IMR-90 (cell line): Measurements from ENCODE around the gene ASTE1. TPM values are rescaled to one million over a fixed set of nuclear protein-coding genes. Genes with fewer than 3 reads are reported as not detected.

Experiments
- ATAC-seq: fragments of 200-7000 bp; cut with Tn5 transposase; 2 replicates; pipeline ENCODE4 v1.9.1; 2020; ENCODE audit warnings: low read depth, mild to moderate bottlenecking, moderate library complexity
- BruUV-seq: library from RNA; stranded (reverse); fragments of 400-500 nt; replicated peaks from 2 replicates; lab custom pipeline; 2021; lab: Mats Ljungman, UMichigan
- CTCF ChIA-PET: fragments of 300-600 bp; formaldehyde crosslinking; extraction: SDS; loops from one replicate; lab custom pipeline; 2021; ENCODE audit warnings: antibody characterized with exemption; lab: Yijun Ruan, JAX
- POLR2A ChIA-PET: fragments of 300-600 bp; sonication (Branson Sonifier 250); formaldehyde crosslinking; loops from one replicate; lab custom pipeline; 2022; ENCODE audit warnings: antibody characterized with exemption; ENCODE audit not compliant: unreplicated experiment; lab: Charles Lee
- DNase-seq: peaks from one replicate; pipeline ENCODE4 v3.0.0; 2013
- H2AFZ ChIP-seq: replicated peaks from 2 replicates; pipeline ENCODE3; 2013; ENCODE audit warnings: low read length, mild to moderate bottlenecking; ENCODE audit not compliant: poor library complexity
- H2AK5ac ChIP-seq: 2 replicates; pipeline ENCODE4 v1.6.1; 2013; ENCODE audit warnings: low read depth, low read length, inconsistent platforms
- H2AK9ac ChIP-seq: replicated peaks from 2 replicates; pipeline ENCODE3; 2013; ENCODE audit warnings: mild to moderate bottlenecking, low read depth, low read length, moderate library complexity; ENCODE audit not compliant: poor library complexity
- H2BK120ac ChIP-seq: 2 replicates; pipeline ENCODE4 v1.6.1; 2013; ENCODE audit warnings: low read depth, low read length, inconsistent platforms
- H2BK15ac ChIP-seq: 3 replicates; pipeline ENCODE4 v1.6.1; 2013; ENCODE audit warnings: low read depth, low read length, inconsistent platforms
- H2BK20ac ChIP-seq: 2 replicates; pipeline ENCODE4 v1.6.1; 2013; ENCODE audit warnings: low read depth, mild to moderate bottlenecking, inconsistent platforms, low read length, moderate library complexity
- H2BK5ac ChIP-seq: 2 replicates; pipeline ENCODE4 v1.6.1; 2013; ENCODE audit warnings: mild to moderate bottlenecking, low read depth, low read length, inconsistent platforms; ENCODE audit not compliant: poor library complexity, severe bottlenecking
- H3K14ac ChIP-seq: replicated peaks from 2 replicates; pipeline ENCODE4 v1.6.1; 2013; ENCODE audit warnings: low read depth, low read length, inconsistent platforms
- H3K18ac ChIP-seq: 2 replicates; pipeline ENCODE4 v1.6.1; 2013; ENCODE audit warnings: low read depth, low read length, control low read depth
- H3K23ac ChIP-seq: 2 replicates; pipeline ENCODE4 v1.6.1; 2013; ENCODE audit warnings: low read depth, low read length, inconsistent platforms
- H3K27ac ChIP-seq: 2 replicates; pipeline ENCODE4 v1.5.1; 2013; ENCODE audit warnings: mild to moderate bottlenecking, control low read depth, low read length; ENCODE audit not compliant: insufficient read depth
- H3K27me3 ChIP-seq: 2 replicates; pipeline ENCODE4 v1.6.1; 2013; ENCODE audit warnings: low read length; ENCODE audit not compliant: control insufficient read depth, insufficient read depth
- H3K36me3 ChIP-seq: 2 replicates; pipeline ENCODE4 v1.6.1; 2013; ENCODE audit warnings: low read length, mixed read lengths; ENCODE audit not compliant: control insufficient read depth, insufficient read depth
- H3K4ac ChIP-seq: 2 replicates; pipeline ENCODE4 v1.6.1; 2013; ENCODE audit warnings: low read depth, low read length, inconsistent platforms
- H3K4me1 ChIP-seq: 2 replicates; pipeline ENCODE4 v1.6.1; 2013; ENCODE audit warnings: low read length, mixed read lengths; ENCODE audit not compliant: control insufficient read depth, insufficient read depth
- H3K4me2 ChIP-seq: 2 replicates; pipeline ENCODE4 v1.6.1; 2013; ENCODE audit warnings: low read depth, mild to moderate bottlenecking, control low read depth, low read length, moderate library complexity
- H3K4me3 ChIP-seq: 2 replicates; pipeline ENCODE4 v1.5.1; 2013; ENCODE audit warnings: low read depth, mild to moderate bottlenecking, control low read depth, low read length, moderate library complexity; ENCODE audit not compliant: insufficient read depth
- H3K56ac ChIP-seq: 2 replicates; pipeline ENCODE4 v1.6.1; 2013; ENCODE audit warnings: low read length, inconsistent platforms; ENCODE audit not compliant: insufficient read depth; ENCODE audit errors: extremely low read depth
- H3K79me1 ChIP-seq, 2 experiments: 2 replicates each; pipeline ENCODE4 v1.6.1; 2013; ENCODE audit warnings: low read length in 2 of 2, inconsistent platforms in 1 of 2, low read depth in 1 of 2
- H3K9ac ChIP-seq: 2 replicates; pipeline ENCODE4 v1.6.1; 2013; ENCODE audit warnings: low read depth, low read length, control low read depth
- H3K9me1 ChIP-seq: 2 replicates; pipeline ENCODE4 v1.6.1; 2013; ENCODE audit warnings: low read length, inconsistent platforms; ENCODE audit not compliant: insufficient read depth
- H3K9me3 ChIP-seq: 2 replicates; pipeline ENCODE4 v1.6.1; 2013; ENCODE audit warnings: low read length; ENCODE audit not compliant: control insufficient read depth, insufficient read depth
- H4K20me1 ChIP-seq: 2 replicates; pipeline ENCODE4 v1.6.1; 2013; ENCODE audit warnings: low read length, inconsistent platforms; ENCODE audit not compliant: insufficient read depth
- H4K5ac ChIP-seq: 2 replicates; pipeline ENCODE4 v1.6.1; 2013; ENCODE audit warnings: mild to moderate bottlenecking, low read depth, low read length, control low read depth
- H4K8ac ChIP-seq, 2 experiments: 2 replicates each; pipeline ENCODE4 v1.6.1; 2013; ENCODE audit warnings: low read depth in 2 of 2, low read length in 2 of 2, control low read depth in 1 of 2, inconsistent platforms in 1 of 2
- H4K91ac ChIP-seq: 2 replicates; pipeline ENCODE4 v1.6.1; 2013; ENCODE audit warnings: low read depth, low read length, inconsistent platforms; ENCODE audit not compliant: insufficient read depth
- MAZ ChIP-seq: IDR thresholded peaks from 2 replicates; pipeline ENCODE4 v1.6.1; 2012; ENCODE audit warnings: low read depth, mild to moderate bottlenecking, low read length, improper control_type of control experiment, moderate library complexity, borderline replicate concordance
- RAD21 ChIP-seq: IDR thresholded peaks from 2 replicates; pipeline ENCODE4 v1.6.1; 2012; ENCODE audit warnings: low read length, improper control_type of control experiment
- RFX5 ChIP-seq: IDR thresholded peaks from 2 replicates; pipeline ENCODE4 v1.8.0; 2012; ENCODE audit warnings: low read depth, mild to moderate bottlenecking, low read length, moderate library complexity
- SMC3 ChIP-seq: fragments of 150-350 bp; IDR thresholded peaks from 2 replicates; pipeline ENCODE4 v1.6.1; 2016; ENCODE audit warnings: low read depth, mild to moderate bottlenecking, antibody characterized with exemption, low read length, moderate library complexity
- WGBS, 2 experiments: methylation state at CpG; one replicate each; pipeline versions ENCODE4 v1.1.5 to v1.1.7; 2013; ENCODE audit warnings: missing lambda C conversion rate in 2 of 2; ENCODE audit not compliant: insufficient read length in 1 of 2; ENCODE audit errors: extremely low coverage in 2 of 2; 5-methylcytosine and 5-hydroxymethylcytosine counted together
- dilution Hi-C: fragments of 300-500 bp; cut with HindIII; formaldehyde crosslinking; loops from one replicate; pipeline ENCODE4 v1.14.3; 2018; ENCODE audit warnings: low sequenced_read_pairs; ENCODE audit not compliant: unreplicated experiment
- in situ Hi-C: fragments of 300-500 bp; cut with MboI; formaldehyde crosslinking; loops from 3 replicates; pipeline ENCODE4 v1.14.3; 2019; ENCODE audit warnings: low sequenced_read_pairs, inconsistent platforms, mixed read lengths
- intact Hi-C: fragments of 100-400 bp; cut with micrococcal nuclease; formaldehyde crosslinking; loops from 2 replicates; pipeline ENCODE4 v1.10.0; 2022
- polyA plus RNA-seq, 3 experiments: library from polyadenylated mRNA; depleted of rRNA; stranded (reverse); fragments of >200 nt; gene quantifications; 2 replicates each; pipeline ENCODE4 v1.2.3, GENCODE V29; 2012; ENCODE audit warnings: low replicate concordance in 1 of 3
- total RNA-seq: library from RNA; depleted of rRNA; stranded (reverse); fragments of >200 nt; gene quantifications from 2 replicates; pipeline ENCODE4 v1.2.3, GENCODE V29; 2012

ASTE1 gene
- total and polyA plus RNA-seq, 2 of the 4 experiments (the other 2 are of a cell fraction): 3.2 to 7.5 TPM

- Histone ChIP-seq H3K18ac (no peak overlapping the region), H3K14ac (no peak overlapping the region), H2BK15ac (no peak overlapping the region), H3K4me1 (no peaks in the 10 kb centered on the region), H3K79me1 (no peaks in the 10 kb centered on the region; a peak in 1 of 4 replicates), H3K4me2 (no peak overlapping the region), H3K23ac (no peak overlapping the region), H3K36me3 (peaks cover 3% of the 10 kb centered on the region), H2AK5ac (no peak overlapping the region), H4K8ac (no peak overlapping the region), H2BK120ac (no peak overlapping the region), H3K4ac (no peak overlapping the region), H2BK20ac (no peak overlapping the region), H3K9ac (no peak overlapping the region), H3K56ac (no peak overlapping the region), H4K5ac (no peak overlapping the region), H3K4me3 (no peak overlapping the region), H2AK9ac (no peak overlapping the region), H2BK5ac (no peak overlapping the region), H2AFZ (no peak overlapping the region), H3K27ac (no peak overlapping the region), H3K27me3 (no peaks in the 10 kb centered on the region), H4K91ac (no peak overlapping the region), H4K20me1 (no peaks in the 10 kb centered on the region), H3K9me3 (no peaks in the 10 kb centered on the region), H3K9me1 (no peaks in the 10 kb centered on the region)
- POLR2A ChIA-PET: no interaction called here
- TF ChIP-seq RFX5 (no peak), RAD21 (no peak), SMC3 (no peak), MAZ (no peak)
- intact Hi-C loops: no loop called here
- in situ Hi-C loops: loop anchor here (25.0 kb wide), 1 partner anchor 244 kb away; the partner anchor contains the start of gene PIK3R4
- ATAC-seq: no peak
- DNase-seq: no peak
- no CpG with 5 or more reads among the region's 2 CpGs for WGBS, 2 experiments
- CTCF ChIA-PET: no interaction called here
- dilution Hi-C loops: no loop called here
- no TSS peak for BruUV-seq
Measured at GRCh38 chr3:130981469-130981868, 45.2 kb downstream of the ASTE1 start.
